HG02970 (cell line): ENCODE measurements around the gene NRARP.
A peak's percentile ranks its signal among the peaks of the same experiment; 100 is the strongest.
"Not testable (repeated sequence)": the region's sequence is repeated elsewhere in the genome, so short reads cannot be mapped to it uniquely, and the experiment has no call there.

ENCODE experiments used
- ATAC-seq: cut with Tn5 transposase; IDR thresholded peaks from one replicate; pipeline ENCODE4 v1.9.1; 2021; ENCODE audit warnings: mild to moderate bottlenecking, moderate library complexity, moderate number of reproducible peaks; ENCODE audit not compliant: unreplicated experiment, low FRiP score

Gene NRARP

GRCh38 chr9:137266162-137266527, 35.9 kb downstream of the NRARP start:
- ATAC-seq, result no peak

DNA sequence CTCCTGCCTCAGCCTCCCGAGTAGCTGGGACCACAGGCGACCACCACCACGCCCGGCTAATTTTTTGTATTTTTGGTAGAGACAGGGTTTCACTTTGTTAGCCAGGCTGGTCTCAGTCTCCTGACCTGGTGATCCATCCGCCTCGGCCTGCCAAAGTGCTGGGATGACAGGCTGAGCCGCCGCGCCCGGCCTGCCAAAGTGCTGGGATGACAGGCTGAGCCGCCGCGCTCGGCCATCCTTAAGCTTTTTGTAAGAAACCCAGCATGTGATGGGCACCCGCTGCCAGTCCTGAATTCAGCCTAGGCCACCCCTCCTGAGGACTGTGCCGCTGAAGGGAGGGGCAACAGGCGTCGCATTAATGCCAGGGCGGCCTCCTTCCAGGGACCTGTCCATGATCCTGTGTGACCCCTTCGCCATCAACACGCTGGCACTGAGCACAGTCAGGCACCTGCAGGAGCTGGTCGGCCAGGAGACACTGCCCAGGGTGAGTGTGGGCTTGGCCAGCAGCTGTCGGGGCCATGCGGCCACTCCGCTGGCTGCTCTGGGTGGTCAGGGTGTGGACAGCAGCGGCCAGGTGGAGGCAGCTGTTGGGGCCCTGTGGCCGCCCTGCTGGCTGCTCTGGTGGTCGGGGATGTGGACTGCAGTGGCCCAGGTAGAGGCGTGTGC, 36.4 kb downstream of the NRARP start:
- ATAC-seq, result no peak

DNA sequence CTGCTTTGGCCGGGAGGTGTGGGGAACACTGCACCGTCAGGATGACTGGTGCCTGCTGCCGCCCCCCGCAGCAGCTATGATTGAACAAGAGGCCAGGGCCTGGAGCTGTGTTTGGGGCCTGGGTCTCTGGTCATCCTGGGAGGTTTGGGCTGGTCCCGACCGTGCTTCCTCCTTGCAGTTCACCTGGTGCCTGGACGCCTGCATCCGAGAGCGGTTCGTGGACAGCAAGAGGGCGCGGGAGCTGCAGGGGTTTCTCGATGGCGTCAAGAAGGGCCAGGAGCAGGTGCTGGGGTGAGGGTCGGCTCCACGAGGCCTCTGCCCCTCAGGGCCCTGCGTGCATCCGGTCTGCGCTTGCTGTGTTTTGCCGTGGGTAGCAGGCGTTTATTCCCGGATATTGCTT, 38.0 kb downstream of the NRARP start:
- no peak for ATAC-seq

GRCh38 chr9:137263506-137263905, 38.6 kb downstream of the NRARP start:
- no peak for ATAC-seq

DNA sequence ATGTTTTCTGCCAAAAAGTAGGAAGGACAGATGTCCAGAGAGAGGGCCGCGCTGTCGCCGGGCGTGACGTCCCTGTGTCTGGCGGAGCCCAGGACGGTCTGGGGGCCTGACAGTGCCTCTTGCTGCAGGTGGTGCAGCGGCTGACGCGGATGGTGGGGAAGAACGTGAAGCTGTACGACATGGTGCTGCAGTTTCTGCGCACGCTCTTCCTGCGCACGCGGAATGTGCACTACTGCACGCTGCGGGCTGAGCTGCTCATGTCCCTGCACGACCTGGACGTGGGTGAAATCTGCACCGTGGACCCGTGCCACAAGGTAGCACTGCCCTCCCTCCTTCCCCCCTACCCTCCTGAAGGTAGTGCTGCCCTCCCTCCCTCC, 39.2 kb downstream of the NRARP start:
- ATAC-seq, result no peak

DNA sequence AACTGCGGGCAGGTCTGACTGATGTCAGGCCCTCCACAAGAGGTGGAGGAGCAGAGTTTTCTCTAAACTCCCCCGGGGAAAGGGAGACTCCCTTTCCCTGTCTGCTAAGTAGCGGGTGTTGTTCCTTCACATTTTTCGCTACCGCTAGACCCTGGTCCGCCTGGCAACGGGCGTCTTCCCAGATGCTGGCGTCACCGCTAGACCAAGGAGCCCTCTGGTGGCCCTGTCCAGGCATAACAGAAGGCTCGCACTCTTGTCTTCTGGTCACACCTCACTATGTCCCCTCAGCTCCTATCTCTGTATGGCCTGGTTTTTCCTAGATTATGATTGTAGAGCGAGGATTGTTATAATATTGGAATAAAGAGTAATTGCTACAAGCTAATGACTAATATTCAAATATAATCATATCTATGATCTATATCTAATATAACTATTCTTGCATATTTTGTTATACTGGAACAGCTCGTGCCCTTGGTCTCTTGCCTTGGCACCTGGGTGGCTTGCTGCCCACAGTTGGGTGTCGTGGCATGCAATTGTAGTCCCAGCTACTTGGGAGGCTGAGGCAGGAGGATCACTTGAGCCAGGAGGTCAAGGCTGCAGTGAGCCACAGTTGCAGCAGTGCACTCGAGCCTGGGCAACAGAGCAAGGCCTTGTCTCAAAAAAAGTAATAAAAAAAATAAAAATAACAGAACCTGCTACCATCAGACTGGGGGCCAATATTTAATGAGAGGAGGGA, 39.7 kb downstream of the NRARP start:
- ATAC-seq, result not testable (repeated sequence)

GRCh38 chr9:137256856-137257255, 45.2 kb downstream of the NRARP start:
- no peak for ATAC-seq

DNA sequence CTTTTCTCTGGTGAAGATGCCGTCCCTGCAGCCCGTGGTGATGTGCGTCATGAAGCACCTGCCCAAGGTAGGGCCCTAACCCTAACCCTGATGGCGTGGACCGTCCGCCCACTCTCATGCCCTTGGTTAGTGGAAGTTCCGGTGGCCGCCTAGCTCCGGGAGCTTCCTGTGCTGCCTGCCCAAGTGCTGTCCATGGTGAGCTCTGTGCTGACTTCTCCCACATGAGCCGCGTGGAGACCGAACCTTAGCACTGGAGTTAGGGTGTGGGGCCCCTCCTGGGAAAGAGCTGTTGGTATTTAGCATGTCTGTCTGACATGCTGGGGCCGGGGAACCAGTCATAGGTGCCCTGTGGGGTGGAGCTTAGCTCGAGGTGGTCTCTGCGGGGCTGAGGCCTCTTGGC, 45.7 kb downstream of the NRARP start:
- ATAC-seq, result no peak

DNA sequence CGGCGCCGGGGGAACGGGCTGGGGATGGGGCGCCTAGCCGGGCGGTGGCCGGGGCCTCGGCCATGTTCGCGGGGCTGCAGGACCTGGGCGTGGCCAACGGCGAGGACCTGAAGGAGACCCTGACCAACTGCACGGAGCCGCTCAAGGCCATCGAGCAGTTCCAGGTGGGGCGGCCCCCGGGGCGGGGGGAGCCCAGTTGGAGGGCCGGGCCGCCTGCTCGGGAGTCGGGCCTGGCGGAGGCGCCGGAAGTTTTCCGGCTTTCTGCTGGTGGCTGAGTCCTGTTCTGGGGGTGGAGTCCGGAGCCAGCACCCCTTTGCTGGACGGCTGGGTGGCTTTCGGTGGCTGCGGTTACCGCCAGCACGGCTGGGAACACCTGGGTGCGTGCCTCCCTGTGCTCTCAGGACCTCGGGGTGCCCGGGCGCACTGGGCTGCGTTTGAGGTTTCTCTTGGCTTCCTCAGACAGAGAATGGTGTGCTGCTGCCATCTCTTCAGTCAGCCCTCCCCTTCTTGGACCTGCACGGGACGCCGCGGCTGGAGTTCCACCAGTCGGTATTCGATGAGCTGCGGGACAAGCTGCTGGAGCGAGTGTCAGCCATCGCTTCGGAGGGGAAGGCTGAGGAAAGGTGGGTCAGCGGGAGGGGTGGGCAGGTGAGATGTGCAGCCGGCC, 46.5 kb downstream of the NRARP start:
- peak; percentile 29 for ATAC-seq

DNA sequence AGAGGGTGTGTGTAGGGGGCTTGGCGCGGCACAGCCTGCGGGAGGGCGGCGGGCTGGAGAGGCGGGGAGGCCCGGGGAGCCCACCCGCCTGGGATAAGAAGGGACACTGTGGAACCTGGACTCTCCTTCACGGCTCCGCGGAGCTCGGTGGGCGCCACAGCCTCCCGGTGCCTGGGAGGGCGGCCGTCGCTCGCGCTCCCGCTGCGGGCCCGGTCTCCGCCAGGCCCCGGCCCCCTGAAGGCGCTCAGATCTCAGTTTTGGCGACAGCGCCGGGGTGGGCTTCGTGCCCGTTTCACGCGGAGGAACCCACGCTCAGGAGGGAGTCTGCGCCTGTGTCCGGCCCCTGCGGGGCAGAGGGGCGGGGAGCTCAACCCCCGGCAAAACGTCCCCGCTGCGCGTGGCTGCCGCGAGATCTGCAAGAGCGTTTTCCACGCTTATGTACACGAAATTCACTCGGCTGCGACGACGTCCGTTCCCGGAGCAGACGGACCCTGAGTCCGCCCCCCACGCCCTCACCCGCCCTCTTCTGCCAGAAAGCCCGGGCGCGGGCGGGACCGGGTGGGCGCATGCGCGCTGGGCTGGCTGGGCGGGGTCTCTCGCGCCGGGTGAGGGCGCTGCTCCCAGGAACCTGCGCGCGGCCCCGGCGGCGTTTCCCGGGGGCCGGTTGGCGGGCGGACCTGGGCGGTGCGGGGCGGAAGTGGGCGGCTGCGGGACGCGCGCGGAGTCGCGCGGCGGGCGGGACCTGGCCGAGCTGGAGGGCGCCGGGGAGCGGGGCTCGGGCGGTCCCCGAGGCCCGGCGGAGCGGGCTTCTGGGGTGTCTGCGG, 47.2 kb downstream of the NRARP start, which contains the start of gene NELFB:
TSS of gene NELFB (plus strand) at position 704 of the 824 bp plus-strand sequence.
- peak; percentile 80 for ATAC-seq

DNA sequence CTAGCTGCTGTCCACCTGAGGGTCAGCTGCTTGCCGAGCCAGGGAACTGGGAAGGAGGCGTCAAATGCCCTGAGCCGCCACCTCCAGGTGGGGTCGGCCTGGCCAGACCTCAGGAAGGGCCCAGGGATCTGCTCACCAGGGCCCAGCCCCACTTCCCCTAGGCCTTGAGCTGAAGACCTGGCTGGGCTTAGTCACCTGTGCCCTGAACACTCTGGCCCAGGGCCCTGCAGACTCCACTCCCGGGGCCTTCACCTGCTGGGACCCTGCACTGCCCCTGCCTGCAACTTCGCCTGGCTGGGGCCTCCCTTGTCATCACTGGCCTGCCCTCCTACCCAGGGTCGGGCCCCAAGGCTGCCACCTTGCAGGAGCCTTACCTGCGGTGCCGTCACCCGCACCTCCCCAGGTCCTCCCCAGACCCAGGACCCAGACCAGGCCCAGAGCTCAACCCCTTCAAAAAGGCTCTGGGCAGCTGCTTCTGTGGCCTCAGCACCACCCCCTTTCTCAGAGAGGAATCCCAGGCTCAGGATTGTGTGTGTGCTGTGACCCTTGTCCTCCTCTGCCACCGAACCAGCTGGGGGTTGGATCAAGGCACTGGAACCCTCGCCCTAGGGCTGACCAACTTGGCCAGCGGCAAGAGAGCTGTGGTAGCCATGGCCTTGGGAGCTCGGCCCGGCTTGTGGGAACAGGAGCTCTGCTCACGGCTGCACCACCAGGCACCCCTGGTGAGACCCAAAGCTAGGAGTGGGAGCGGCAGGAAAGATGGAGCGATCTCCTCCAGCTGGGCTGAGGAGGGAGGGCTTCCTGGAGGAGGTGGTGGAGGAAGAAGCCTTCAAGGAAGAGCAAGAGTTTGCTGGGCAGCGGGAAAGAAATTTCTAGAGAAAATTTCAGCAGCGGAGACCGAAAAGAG, 48.1 kb downstream of the NRARP start:
- ATAC-seq, result no peak

DNA sequence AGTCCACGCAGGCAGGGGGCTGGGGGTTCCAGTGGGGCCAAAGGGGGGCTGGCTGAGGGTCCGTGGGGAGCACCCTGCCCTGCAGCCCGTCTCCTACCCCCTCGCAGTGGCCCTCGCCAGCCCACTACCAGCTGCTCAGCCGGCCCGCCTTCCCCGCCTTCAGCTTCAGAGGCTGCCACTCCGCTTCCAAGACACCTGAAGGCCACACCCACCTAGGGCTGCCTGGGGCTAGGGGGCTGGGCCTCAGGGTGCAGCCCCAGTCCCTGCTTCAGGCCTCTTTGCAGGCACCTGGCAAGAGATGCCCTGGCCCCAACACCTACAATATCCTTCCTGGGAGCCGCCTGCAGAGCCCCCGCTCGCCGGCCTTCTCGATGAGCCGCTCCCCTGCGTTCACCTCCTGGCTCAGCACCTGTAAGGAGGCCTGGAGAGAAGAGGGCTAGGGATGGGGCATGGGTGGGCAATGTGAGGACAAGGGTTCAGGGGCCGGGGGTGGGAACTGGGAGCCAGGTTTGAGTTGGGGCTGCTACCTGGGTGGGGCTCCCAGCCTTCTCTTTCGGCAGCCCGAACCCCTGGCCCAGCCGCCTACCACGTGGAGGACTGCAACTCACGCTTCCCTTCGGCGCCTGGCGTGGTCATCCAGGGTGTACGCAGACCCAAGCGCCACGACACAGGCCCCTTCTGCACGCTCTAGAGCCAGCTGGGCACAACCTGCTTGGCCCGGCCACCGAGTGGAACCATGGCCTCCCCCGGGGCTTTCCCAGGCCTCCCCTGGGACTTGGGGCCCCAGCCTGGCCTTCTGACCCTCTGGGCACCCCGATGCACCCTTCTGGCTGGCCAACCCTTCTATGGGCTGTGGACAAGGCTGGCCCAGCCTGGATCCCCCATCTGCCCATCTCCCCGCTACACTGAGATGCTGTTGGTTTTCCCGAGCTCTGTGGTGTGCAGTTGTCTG, 49.2 kb downstream of the NRARP start:
- no peak for ATAC-seq

DNA sequence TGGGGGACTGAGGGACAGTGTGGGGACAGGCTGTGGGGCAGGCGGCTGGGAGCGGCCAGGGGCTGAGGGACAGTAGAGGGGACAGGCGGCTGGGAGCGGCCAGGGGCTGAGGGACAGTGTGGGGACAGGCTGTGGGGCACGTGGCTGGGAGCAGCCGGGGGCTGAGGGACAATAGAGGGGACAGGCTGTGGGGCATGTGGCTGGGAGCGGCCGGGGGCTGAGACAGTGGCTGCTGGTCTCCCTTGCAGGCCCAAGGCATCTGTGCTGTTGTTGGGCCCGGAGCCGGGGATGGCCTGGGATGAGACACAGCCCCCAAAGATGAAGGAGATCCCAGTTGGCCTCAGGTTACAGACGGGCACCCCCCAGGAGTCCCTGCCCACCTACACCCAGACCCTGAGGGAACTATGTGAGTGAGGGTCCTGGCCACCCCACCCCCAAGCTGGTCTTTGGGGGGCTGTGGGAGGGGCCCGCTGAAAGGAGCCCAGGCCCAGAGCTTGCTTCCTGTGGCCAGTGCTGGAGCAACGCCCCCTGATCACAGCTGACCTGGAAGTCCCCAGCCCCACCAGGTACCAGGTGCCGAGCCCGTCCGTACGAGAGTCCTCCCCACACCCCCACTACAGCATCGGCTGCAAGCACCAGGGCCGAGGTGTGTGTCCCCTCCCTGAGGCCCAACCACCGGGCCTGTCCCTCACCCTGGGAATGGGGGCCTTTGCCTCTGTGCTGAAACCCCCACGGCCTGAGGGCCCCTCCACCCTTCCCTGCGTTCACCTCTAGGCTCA, 50.4 kb downstream of the NRARP start:
- ATAC-seq, result no peak

DNA sequence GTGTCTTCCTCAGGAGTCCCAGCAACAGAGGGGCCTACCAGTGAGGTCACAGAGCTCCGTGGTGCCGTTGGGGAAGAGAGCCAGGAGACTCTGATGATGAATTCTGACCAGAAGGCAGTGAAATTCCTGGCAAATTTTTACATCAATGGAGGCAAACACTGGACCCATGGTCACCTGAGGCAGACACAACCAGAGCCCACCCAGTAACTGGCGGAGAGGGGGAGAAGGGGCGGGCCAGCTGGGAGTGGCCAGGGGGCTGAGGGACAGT, 50.9 kb downstream of the NRARP start, which contains the start of gene STPG3:
TSS of gene STPG3 (plus strand) at position 93 of the 268 bp plus-strand sequence. CDS start at position 94, 1 bp downstream.
- no peak for ATAC-seq

GRCh38 chr9:137250329-137251193, 51.5 kb downstream of the NRARP start:
- ATAC-seq, result no peak
